Right renal pelvis (tissue), 4 donors: Measurements from ENCODE around the gene ADGRA3. TPM values are rescaled to one million over a fixed set of nuclear protein-coding genes. Genes with fewer than 3 reads are reported as not detected.

Experiments
- DNase-seq, 4 donors: peaks; one replicate each; pipeline ENCODE4 v3.0.0-alpha.2; 2013; ENCODE audit warnings: low read depth in 4 of 4, low spot score in 3 of 4, missing footprints in 1 of 4
- polyA plus RNA-seq, 4 donors: library from polyadenylated mRNA; unstranded; fragments of 120-200 nt; gene quantifications; one replicate each; pipeline ENCODE4 v1.2.1, GENCODE V29; 2013; ENCODE audit not compliant: insufficient read length in 4 of 4

ADGRA3 gene
- polyA plus RNA-seq = 10 to 100 TPM; 45.4 to 57.5 (median 55.1) TPM

- DNase-seq = peak in 3 of 4 donors; percentile 52 to 59 (median 52)
These were observed at the start of gene ADGRA3 for GRCh38 chr4:22515888-22516541. Gene ADGRA3, minus strand, starts transcription at chr4:22516066. Its CDS starts 282 bp downstream, at chr4:22515784.

GRCh38 chr4:22556495-22556894 lies 40.6 kb upstream of the ADGRA3 start:
- no peak for DNase-seq

GRCh38 chr4:22554670-22555069 lies 38.8 kb upstream of the ADGRA3 start:
- no peak for DNase-seq

- DNase-seq = no peak
These were observed 37.7 kb upstream of the ADGRA3 start for GRCh38 chr4:22553560-22553959.

GRCh38 chr4:22552812-22553211 lies 36.9 kb upstream of the ADGRA3 start:
- no peak for DNase-seq

GRCh38 chr4:22551550-22551949 lies 35.7 kb upstream of the ADGRA3 start:
- DNase-seq = no peak

- DNase-seq = no peak
These were observed 30.4 kb upstream of the ADGRA3 start for GRCh38 chr4:22546299-22546698.

- DNase-seq = no peak
These were observed 23.4 kb upstream of the ADGRA3 start for GRCh38 chr4:22539251-22539650.

- DNase-seq = no peak
These were observed 22.0 kb upstream of the ADGRA3 start for GRCh38 chr4:22537864-22538263.

- DNase-seq = no peak
These were observed 18.5 kb upstream of the ADGRA3 start for GRCh38 chr4:22534374-22534773.

GRCh38 chr4:22532896-22533295 lies 17.0 kb upstream of the ADGRA3 start:
- DNase-seq = no peak

- no peak for DNase-seq
These were observed 16.3 kb upstream of the ADGRA3 start for GRCh38 chr4:22532117-22532516.

- DNase-seq = no peak
These were observed 15.6 kb upstream of the ADGRA3 start for GRCh38 chr4:22531311-22532019.

GRCh38 chr4:22524895-22525294 lies 9.0 kb upstream of the ADGRA3 start:
- DNase-seq = no peak

- DNase-seq = no peak
These were observed 7.0 kb upstream of the ADGRA3 start for GRCh38 chr4:22522706-22523501.

GRCh38 chr4:22522206-22522605 lies 6.3 kb upstream of the ADGRA3 start:
- no peak for DNase-seq

- no peak for DNase-seq
These were observed 5.4 kb upstream of the ADGRA3 start for GRCh38 chr4:22521240-22521639.

- peak in 3 of 4 donors; percentile 52 to 57 (median 52) for DNase-seq
These were observed 550 bp downstream of the ADGRA3 start for GRCh38 chr4:22515145-22515887.

- DNase-seq = no peak
These were observed 1.4 kb downstream of the ADGRA3 start for GRCh38 chr4:22514481-22514880.

- DNase-seq = no peak
These were observed 1.9 kb downstream of the ADGRA3 start for GRCh38 chr4:22514001-22514400.

GRCh38 chr4:22512306-22512705 lies 3.6 kb downstream of the ADGRA3 start:
- no peak for DNase-seq
